ENCODE data around the gene YPEL4.

The YPEL4 gene

GRCh38 chr11:57632116-57632515 is 17.6 kb downstream of the YPEL4 start:
- no peak for DNase-seq (ENCODE audit: low read depth)

- DNase-seq (ENCODE audit: low read depth), result no peak
These were observed 19.5 kb downstream of the YPEL4 start for GRCh38 chr11:57630171-57630570.

GRCh38 chr11:57626895-57627294 is 22.8 kb downstream of the YPEL4 start:
- no peak for DNase-seq (ENCODE audit: low read depth)

GRCh38 chr11:57624864-57625263 is 24.8 kb downstream of the YPEL4 start:
- DNase-seq (ENCODE audit: low read depth), result no peak

- no peak for DNase-seq (ENCODE audit: low read depth)
These were observed 27.4 kb downstream of the YPEL4 start for GRCh38 chr11:57622263-57622662.

- no peak for DNase-seq (ENCODE audit: low read depth)
These were observed 29.2 kb downstream of the YPEL4 start for GRCh38 chr11:57620467-57620866.

GRCh38 chr11:57619331-57619730 is 30.4 kb downstream of the YPEL4 start:
- DNase-seq (ENCODE audit: low read depth), result no peak

GRCh38 chr11:57618438-57618837 is 31.3 kb downstream of the YPEL4 start:
- DNase-seq (ENCODE audit: low read depth), result no peak

GRCh38 chr11:57616595-57616994 is 33.1 kb downstream of the YPEL4 start:
- no peak for DNase-seq (ENCODE audit: low read depth)

- no peak for DNase-seq (ENCODE audit: low read depth)
These were observed 34.4 kb downstream of the YPEL4 start for GRCh38 chr11:57615308-57615707.

- no peak for DNase-seq (ENCODE audit: low read depth)
These were observed 35.4 kb downstream of the YPEL4 start for GRCh38 chr11:57614234-57614772.

- no peak for DNase-seq (ENCODE audit: low read depth)
These were observed 39.5 kb downstream of the YPEL4 start for GRCh38 chr11:57610170-57610569.

- DNase-seq (ENCODE audit: low read depth), result no peak
These were observed 44.7 kb downstream of the YPEL4 start for GRCh38 chr11:57605028-57605420.

GRCh38 chr11:57604296-57605027 is 45.2 kb downstream of the YPEL4 start:
- no peak for DNase-seq (ENCODE audit: low read depth)

- no peak for DNase-seq (ENCODE audit: low read depth)
These were observed 48.4 kb downstream of the YPEL4 start for GRCh38 chr11:57601297-57601696.

- DNase-seq (ENCODE audit: low read depth), result no peak
These were observed 50.3 kb downstream of the YPEL4 start for GRCh38 chr11:57599381-57599780.

GRCh38 chr11:57598831-57599155 is 50.9 kb downstream of the YPEL4 start:
- DNase-seq (ENCODE audit: low read depth), result no peak

- DNase-seq (ENCODE audit: low read depth), result no peak
These were observed 51.5 kb downstream of the YPEL4 start for GRCh38 chr11:57597916-57598830.

GRCh38 chr11:57597461-57597915 is 52.2 kb downstream of the YPEL4 start, which contains the start of gene SERPING1:
SERPING1 (plus strand) TSS chr11:57597685; CDS start chr11:57598271, 586 bp downstream.
- no peak for DNase-seq (ENCODE audit: low read depth)

- no peak for DNase-seq (ENCODE audit: low read depth)
These were observed 53.3 kb downstream of the YPEL4 start for GRCh38 chr11:57596266-57596885.
